H9 (cell line): ENCODE results near the gene ZNF285. TPM values are rescaled to one million over a fixed set of nuclear protein-coding genes. Genes with fewer than 3 reads are reported as not detected.
"Not testable (repeated sequence)": the region's sequence is repeated elsewhere in the genome, so short reads cannot be mapped to it uniquely, and the experiment has no call there.

Experiments
- DNase-seq: peaks from one replicate; pipeline ENCODE4 v3.0.0-alpha.2; 2017
- H2AFZ ChIP-seq: one replicate; pipeline ENCODE4 v1.6.1; 2013; ENCODE audit warnings: mild to moderate bottlenecking, low read length, control low read depth, moderate library complexity
- H2AK5ac ChIP-seq: 2 replicates; pipeline ENCODE4 v1.6.1; 2013; ENCODE audit warnings: low read length, control low read depth, mixed read lengths; ENCODE audit not compliant: insufficient read length
- H2BK120ac ChIP-seq: one replicate; pipeline ENCODE4 v1.6.1; 2013; ENCODE audit warnings: low read depth, mild to moderate bottlenecking, low read length, control low read depth, inconsistent platforms; ENCODE audit not compliant: poor library complexity, severe bottlenecking
- H2BK12ac ChIP-seq: 2 replicates; pipeline ENCODE4 v1.6.1; 2013; ENCODE audit warnings: low read length, control low read depth, mixed read lengths, low read depth; ENCODE audit not compliant: insufficient read length
- H2BK15ac ChIP-seq: 2 replicates; pipeline ENCODE4 v1.6.1; 2013; ENCODE audit warnings: low read depth, low read length, control low read depth
- H2BK20ac ChIP-seq: one replicate; pipeline ENCODE4 v1.6.1; 2013; ENCODE audit warnings: low read depth, mild to moderate bottlenecking, low read length, control low read depth, inconsistent platforms; ENCODE audit not compliant: poor library complexity, severe bottlenecking
- H2BK5ac ChIP-seq: 2 replicates; pipeline ENCODE4 v1.6.1; 2013; ENCODE audit warnings: low read length, control low read depth, mixed read lengths; ENCODE audit not compliant: insufficient read length
- H3K14ac ChIP-seq: 2 replicates; pipeline ENCODE4 v1.6.1; 2013; ENCODE audit warnings: low read length, control low read depth; ENCODE audit not compliant: insufficient read depth
- H3K18ac ChIP-seq: 2 replicates; pipeline ENCODE4 v1.6.1; 2013; ENCODE audit warnings: low read depth, mild to moderate bottlenecking, mixed read lengths, low read length, control low read depth; ENCODE audit not compliant: insufficient read length
- H3K23ac ChIP-seq: 2 replicates; pipeline ENCODE4 v1.6.1; 2013; ENCODE audit warnings: low read length, control low read depth, mixed read lengths, low read depth; ENCODE audit not compliant: insufficient read length
- H3K23me2 ChIP-seq: 2 replicates; pipeline ENCODE4 v1.6.1; 2013; ENCODE audit warnings: low read depth, mild to moderate bottlenecking, mixed read lengths, low read length, control low read depth; ENCODE audit not compliant: insufficient read length, poor library complexity, severe bottlenecking
- H3K27ac ChIP-seq: 2 replicates; pipeline ENCODE4 v1.5.1; 2013; ENCODE audit warnings: low read length, control low read depth, mixed read lengths, low read depth; ENCODE audit not compliant: insufficient read length
- H3K27me3 ChIP-seq: 2 replicates; pipeline ENCODE4 v1.6.1; 2013; ENCODE audit warnings: low read length, control low read depth, inconsistent platforms; ENCODE audit not compliant: insufficient read depth
- H3K4ac ChIP-seq: 2 replicates; pipeline ENCODE4 v1.6.1; 2013; ENCODE audit warnings: low read depth, mild to moderate bottlenecking, control low read depth, inconsistent platforms, low read length, moderate library complexity
- H3K4me1 ChIP-seq: 2 replicates; pipeline ENCODE4 v1.6.1; 2013; ENCODE audit warnings: low read length, control low read depth, inconsistent platforms; ENCODE audit not compliant: insufficient read depth
- H3K4me2 ChIP-seq: 2 replicates; pipeline ENCODE4 v1.6.1; 2013; ENCODE audit warnings: low read length, control low read depth, mixed read lengths; ENCODE audit not compliant: insufficient read length, insufficient read depth
- H3K56ac ChIP-seq: 2 replicates; pipeline ENCODE4 v1.6.1; 2013; ENCODE audit warnings: low read depth, mild to moderate bottlenecking, mixed read lengths, low read length, control low read depth; ENCODE audit not compliant: insufficient read length
- H3K79me1 ChIP-seq: 2 replicates; pipeline ENCODE4 v1.6.1; 2013; ENCODE audit warnings: low read depth, mild to moderate bottlenecking, moderate library complexity, low read length, control low read depth, inconsistent platforms; ENCODE audit not compliant: insufficient read depth, poor library complexity, severe bottlenecking
- H3K79me2 ChIP-seq: 2 replicates; pipeline ENCODE4 v1.6.1; 2013; ENCODE audit warnings: low read length, control low read depth, inconsistent platforms; ENCODE audit not compliant: insufficient read depth
- H3K9ac ChIP-seq: 2 replicates; pipeline ENCODE4 v1.6.1; 2013; ENCODE audit warnings: low read length, control low read depth, mixed read lengths; ENCODE audit not compliant: insufficient read length; ENCODE audit errors: extremely low read depth
- H3K9me3 ChIP-seq: one replicate; pipeline ENCODE4 v1.6.1; 2013; ENCODE audit warnings: low read depth, low read length, inconsistent platforms; ENCODE audit not compliant: control insufficient read depth
- H3T11ph ChIP-seq: one replicate; pipeline ENCODE4 v1.6.1; 2013; ENCODE audit warnings: mild to moderate bottlenecking, low read length, control low read depth, inconsistent platforms
- H4K20me1 ChIP-seq: one replicate; pipeline ENCODE4 v1.6.1; 2013; ENCODE audit not compliant: control insufficient read depth, insufficient read length, insufficient read depth
- H4K5ac ChIP-seq: 2 replicates; pipeline ENCODE4 v1.6.1; 2013; ENCODE audit warnings: low read depth, mild to moderate bottlenecking, mixed read lengths, low read length, control low read depth; ENCODE audit not compliant: insufficient read length
- H4K8ac ChIP-seq: replicated peaks from 2 replicates; pipeline ENCODE4 v1.6.1; 2013; ENCODE audit warnings: low read length, control low read depth, mixed read lengths, low read depth; ENCODE audit not compliant: insufficient read length
- H4K91ac ChIP-seq: 2 replicates; pipeline ENCODE4 v1.6.1; 2013; ENCODE audit warnings: low read depth, mild to moderate bottlenecking, moderate library complexity, mixed read lengths, low read length, control low read depth; ENCODE audit not compliant: insufficient read length
- H3K27ac Mint-ChIP-seq, 3 experiments: 2 replicates in 2 of 3; 3 replicates in 1 of 3; pipeline ENCODE4 v1.8.0; 2020 to 2021; ENCODE audit warnings: mixed read lengths in 3 of 3, mild to moderate bottlenecking in 1 of 3, moderate library complexity in 1 of 3
- H3K27me3 Mint-ChIP-seq: 2 replicates; pipeline ENCODE4 v1.8.0; 2021; ENCODE audit warnings: low read depth, mild to moderate bottlenecking, moderate library complexity, mixed read lengths
- H3K36me3 Mint-ChIP-seq, 3 experiments: 2 replicates in 2 of 3; 3 replicates in 1 of 3; pipeline ENCODE4 v1.8.0; 2020 to 2021; ENCODE audit warnings: low read depth in 3 of 3, mixed read lengths in 3 of 3; ENCODE audit not compliant: insufficient read depth in 1 of 3
- H3K4me1 Mint-ChIP-seq, 2 experiments: 2 replicates each; pipeline ENCODE4 v1.8.0; 2020; ENCODE audit warnings: mixed read lengths in 2 of 2
- H3K4me3 Mint-ChIP-seq, 2 experiments: 2 replicates in 1 of 2; 3 replicates in 1 of 2; pipeline ENCODE4 v1.8.0; 2020 to 2021; ENCODE audit warnings: mild to moderate bottlenecking in 2 of 2, mixed read lengths in 2 of 2, moderate library complexity in 1 of 2
- H3K9me3 Mint-ChIP-seq, 2 experiments: 2 replicates in 1 of 2; 3 replicates in 1 of 2; pipeline ENCODE4 v1.8.0; 2020; ENCODE audit warnings: mild to moderate bottlenecking in 2 of 2, mixed read lengths in 2 of 2, moderate library complexity in 1 of 2
- WGBS: extraction: QIAGEN DNeasy Blood & Tissue Kit; methylation state at CpG from one replicate; pipeline ENCODE4 v1.1.7; 2013; ENCODE audit warnings: missing lambda C conversion rate, low lambda C conversion rate, mixed read lengths; ENCODE audit not compliant: insufficient read length; ENCODE audit errors: extremely low coverage; 5-methylcytosine and 5-hydroxymethylcytosine counted together
- total RNA-seq: library from RNA; stranded (reverse); gene quantifications from 2 replicates; pipeline ENCODE4 v1.2.1, GENCODE V29; 2021
- TF ChIP-seq, protein P1 (sequence below): fragments of 200-600 bp; sonication (generic); conservative IDR thresholded peaks from 3 replicates; pipeline ENCODE4 v1.8.0; 2021; ENCODE audit warnings: antibody characterized with exemption, mild to moderate bottlenecking

ZNF285 gene
- total RNA-seq, 1 experiment from 2014 or later, result 3.9 TPM

DNA sequence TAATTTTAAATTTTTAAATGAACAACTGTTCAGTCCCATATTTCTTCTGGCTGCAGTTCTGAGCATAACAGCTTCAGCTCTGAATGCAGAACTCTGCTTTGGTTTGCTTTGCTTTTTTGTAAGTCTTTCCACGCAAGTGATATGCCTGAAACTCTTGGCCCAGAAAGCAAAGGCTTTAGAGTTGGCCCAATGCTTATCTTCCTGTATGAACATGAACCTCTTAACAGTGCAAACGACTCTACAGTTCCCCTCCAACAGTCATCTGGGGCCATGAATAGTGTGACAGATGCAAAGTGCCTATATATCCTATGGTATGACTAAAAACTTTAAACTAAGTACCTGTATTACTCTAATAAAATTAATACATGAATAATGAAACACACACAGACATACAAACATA is 59.6 kb downstream of the ZNF285 start:
- Mint-ChIP-seq H3K36me3 (peaks cover 38 to 50% (median 41%) of the 10 kb centered on the region in 3 experiments), H3K9me3 (peaks cover 63 to 80% of the 10 kb centered on the region in 2 experiments), H3K4me3 (no peak overlapping the region), H3K27me3 (peaks cover 1% of the 10 kb centered on the region; the same call in 1 of the 2 replicates), H3K4me1 (no peaks in the 10 kb centered on the region), H3K27ac (no peak overlapping the region)
- Histone ChIP-seq H3K4me1 (no peaks in the 10 kb centered on the region), H3K18ac (no peak overlapping the region), H3K14ac (no peak overlapping the region), H3K79me2 (no peaks in the 10 kb centered on the region), H2BK12ac (no peak overlapping the region), H3K56ac (no peak overlapping the region), H3K4me2 (no peak overlapping the region), H2BK20ac (no peak overlapping the region), H3K27ac (no peak overlapping the region), H2BK120ac (no peak overlapping the region), H3K9me3 (peaks cover 33% of the 10 kb centered on the region), H4K5ac (no peak overlapping the region), H3T11ph (no peak overlapping the region), H4K91ac (no peak overlapping the region), H2BK15ac (no peak overlapping the region), H4K20me1 (no peaks in the 10 kb centered on the region), H3K9ac (no peak overlapping the region), H3K23me2 (no peaks in the 10 kb centered on the region), H3K79me1 (no peaks in the 10 kb centered on the region), H3K27me3 (no peaks in the 10 kb centered on the region), H3K4ac (no peak overlapping the region), H3K23ac (no peak overlapping the region), H2AK5ac (no peak overlapping the region), H2AFZ (no peak overlapping the region), H4K8ac (no peak overlapping the region), H2BK5ac (no peak overlapping the region)
- TF ChIP-seq, protein P1, sequence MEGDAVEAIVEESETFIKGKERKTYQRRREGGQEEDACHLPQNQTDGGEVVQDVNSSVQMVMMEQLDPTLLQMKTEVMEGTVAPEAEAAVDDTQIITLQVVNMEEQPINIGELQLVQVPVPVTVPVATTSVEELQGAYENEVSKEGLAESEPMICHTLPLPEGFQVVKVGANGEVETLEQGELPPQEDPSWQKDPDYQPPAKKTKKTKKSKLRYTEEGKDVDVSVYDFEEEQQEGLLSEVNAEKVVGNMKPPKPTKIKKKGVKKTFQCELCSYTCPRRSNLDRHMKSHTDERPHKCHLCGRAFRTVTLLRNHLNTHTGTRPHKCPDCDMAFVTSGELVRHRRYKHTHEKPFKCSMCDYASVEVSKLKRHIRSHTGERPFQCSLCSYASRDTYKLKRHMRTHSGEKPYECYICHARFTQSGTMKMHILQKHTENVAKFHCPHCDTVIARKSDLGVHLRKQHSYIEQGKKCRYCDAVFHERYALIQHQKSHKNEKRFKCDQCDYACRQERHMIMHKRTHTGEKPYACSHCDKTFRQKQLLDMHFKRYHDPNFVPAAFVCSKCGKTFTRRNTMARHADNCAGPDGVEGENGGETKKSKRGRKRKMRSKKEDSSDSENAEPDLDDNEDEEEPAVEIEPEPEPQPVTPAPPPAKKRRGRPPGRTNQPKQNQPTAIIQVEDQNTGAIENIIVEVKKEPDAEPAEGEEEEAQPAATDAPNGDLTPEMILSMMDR, result no peak
- no peak for DNase-seq
- no CpG with 5 or more reads among the region's 2 CpGs for WGBS

DNA sequence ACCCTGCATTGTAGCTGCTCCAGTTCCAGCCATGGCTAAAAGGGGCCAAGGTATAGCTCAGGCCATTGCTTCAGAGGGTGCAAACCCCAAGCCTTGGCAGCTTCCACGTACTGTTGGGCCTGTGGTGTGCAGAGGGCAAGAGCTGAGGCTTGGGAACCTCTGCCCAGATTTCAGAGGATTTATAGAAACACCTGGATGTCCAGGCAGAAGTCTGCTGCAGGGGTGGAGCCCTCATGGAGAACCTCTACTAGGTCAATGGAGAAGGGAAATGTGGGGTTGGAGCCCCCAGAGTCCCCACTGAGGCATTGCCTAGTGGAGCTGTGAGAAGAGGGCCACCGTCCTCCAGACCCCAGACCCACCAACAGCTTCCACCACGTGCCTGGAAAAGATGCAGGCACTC is 66.8 kb downstream of the ZNF285 start:
- not testable (repeated sequence) for H3K4ac ChIP-seq, H2AK5ac ChIP-seq, H4K5ac ChIP-seq, H3K4me1 ChIP-seq, H3K4me2 ChIP-seq, H3K27ac ChIP-seq, H4K20me1 ChIP-seq, H3K14ac ChIP-seq, H3T11ph ChIP-seq, H3K23me2 ChIP-seq, H2BK120ac ChIP-seq, H3K79me2 ChIP-seq, H4K91ac ChIP-seq, H3K4me1 Mint-ChIP-seq, H3K18ac ChIP-seq, H3K9ac ChIP-seq, H3K27me3 ChIP-seq, H2BK15ac ChIP-seq, H3K79me1 ChIP-seq, H3K27me3 Mint-ChIP-seq, H2BK20ac ChIP-seq, H2BK12ac ChIP-seq, H3K23ac ChIP-seq, H3K27ac Mint-ChIP-seq, DNase-seq, H4K8ac ChIP-seq, H3K56ac ChIP-seq, H3K4me3 Mint-ChIP-seq, H2BK5ac ChIP-seq, H2AFZ ChIP-seq
- WGBS, result no CpG with 5 or more reads among the region's 3 CpGs
- H3K9me3 ChIP-seq, result peaks cover 78% of the 10 kb centered on the region
- Mint-ChIP-seq H3K36me3 (peaks cover 80 to 95% (median 94%) of the 10 kb centered on the region in 3 experiments), H3K9me3 (peaks cover 88% of the 10 kb centered on the region in 2 experiments)
